Thymus (tissue), 11 donors: Measurements from ENCODE around the gene CPNE4. TPM values are rescaled to one million over a fixed set of nuclear protein-coding genes. Genes with fewer than 3 reads are reported as not detected.

Source experiments
- DNase-seq, 9 donors: peaks; one replicate each; pipeline ENCODE4 v3.0.0-alpha.2; 2013; ENCODE audit warnings: low spot score in 9 of 9, low read depth in 6 of 9, missing footprints in 1 of 9
- H3K27ac ChIP-seq, 2 donors: one replicate each; pipeline ENCODE4 v1.5.1; 2013; ENCODE audit warnings: control low read depth in 1 of 2, low read depth in 1 of 2, low read length in 1 of 2, mild to moderate bottlenecking in 1 of 2, moderate library complexity in 1 of 2
- H3K27me3 ChIP-seq, 2 donors: one replicate each; pipeline ENCODE4 v1.5.1; 2013; ENCODE audit warnings: low read length in 1 of 2; ENCODE audit not compliant: control insufficient read depth in 2 of 2, insufficient read depth in 1 of 2
- H3K36me3 ChIP-seq, 2 donors: one replicate each; pipeline ENCODE4 v1.5.1; 2013; ENCODE audit warnings: low read length in 1 of 2, mild to moderate bottlenecking in 1 of 2, moderate library complexity in 1 of 2; ENCODE audit not compliant: control insufficient read depth in 2 of 2, insufficient read depth in 2 of 2
- H3K4me1 ChIP-seq, 2 donors: one replicate each; pipeline ENCODE4 v1.5.1; 2013; ENCODE audit warnings: low read length in 2 of 2; ENCODE audit not compliant: control insufficient read depth in 2 of 2, insufficient read depth in 2 of 2
- H3K4me3 ChIP-seq, 2 donors: one replicate each; pipeline ENCODE4 v1.5.1; 2013; ENCODE audit warnings: low read length in 2 of 2, control low read depth in 1 of 2, mild to moderate bottlenecking in 1 of 2
- H3K9me3 ChIP-seq, 2 donors: one replicate each; pipeline ENCODE4 v1.5.1; 2013; ENCODE audit warnings: low read length in 1 of 2, mild to moderate bottlenecking in 1 of 2; ENCODE audit not compliant: control insufficient read depth in 2 of 2, insufficient read depth in 1 of 2
- WGBS: extraction: QIAGEN DNeasy Blood & Tissue Kit; methylation state at CpG from one replicate; pipeline ENCODE4 v1.1.7; 2013; 5-methylcytosine and 5-hydroxymethylcytosine counted together
- polyA plus RNA-seq: library from polyadenylated mRNA; stranded (reverse); fragments of 200-250 nt; gene quantifications from one replicate; pipeline ENCODE4 v1.2.3, GENCODE V29; 2013
- total RNA-seq: library from RNA; stranded (reverse); fragments of 120-200 nt; gene quantifications from one replicate; pipeline ENCODE4 v1.2.4, GENCODE V29; 2013
- donor health status: healthy.

The CPNE4 gene
- total and polyA plus RNA-seq, 2 donors, result 0.33 to 0.89 TPM

- H3K4me1 ChIP-seq, result peaks cover 5 to 13% of the 10 kb centered on the region in 2 donors
- 90% methylated on average over 5 of the region's 5 CpGs for WGBS
- no peaks in the 10 kb centered on the region for H3K9me3 ChIP-seq
- no peaks in the 10 kb centered on the region for H3K27me3 ChIP-seq
- H3K27ac ChIP-seq, result no peak overlapping the region
- no peak for DNase-seq
- no peaks in the 10 kb centered on the region for H3K36me3 ChIP-seq
- no peak overlapping the region for H3K4me3 ChIP-seq
These were observed 238.7 kb downstream of the CPNE4 start for GRCh38 chr3:131796111-131796510.

GRCh38 chr3:131795390-131796090 lies 239.3 kb downstream of the CPNE4 start:
- Histone ChIP-seq H3K4me3 (no peak overlapping the region), H3K4me1 (peaks cover 5 to 13% of the 10 kb centered on the region in 2 donors), H3K27me3 (no peaks in the 10 kb centered on the region), H3K36me3 (no peaks in the 10 kb centered on the region), H3K27ac (no peak overlapping the region), H3K9me3 (no peaks in the 10 kb centered on the region)
- 68% methylated on average over 3 of the region's 3 CpGs for WGBS
- DNase-seq, result no peak

GRCh38 chr3:131794766-131795388 lies 239.9 kb downstream of the CPNE4 start:
- DNase-seq, result peak in 6 of 9 donors; percentile 11 to 57 (median 28)

GRCh38 chr3:131793870-131794269 lies 240.9 kb downstream of the CPNE4 start:
- no peaks in the 10 kb centered on the region for H3K36me3 ChIP-seq
- no peak for DNase-seq

More at GRCh38 chr3:131794766-131795388, 239.9 kb downstream of the CPNE4 start:
- Histone ChIP-seq H3K4me1 (peaks cover 5 to 13% of the 10 kb centered on the region in 2 donors), H3K27ac (no peak overlapping the region), H3K4me3 (no peak overlapping the region), H3K36me3 (no peaks in the 10 kb centered on the region), H3K27me3 (no peaks in the 10 kb centered on the region), H3K9me3 (no peaks in the 10 kb centered on the region)
- WGBS, result 41% methylated on average over 5 of the region's 5 CpGs

GRCh38 chr3:131789188-131789587 lies 245.6 kb downstream of the CPNE4 start:
- Histone ChIP-seq H3K4me3 (no peak overlapping the region), H3K4me1 (no peaks in the 10 kb centered on the region), H3K27me3 (no peaks in the 10 kb centered on the region), H3K27ac (no peak overlapping the region), H3K36me3 (no peaks in the 10 kb centered on the region), H3K9me3 (no peaks in the 10 kb centered on the region)
- WGBS, result 83% methylated on average over 2 of the region's 2 CpGs
- DNase-seq, result no peak

More at GRCh38 chr3:131793870-131794269, 240.9 kb downstream of the CPNE4 start:
- no peaks in the 10 kb centered on the region for H3K27me3 ChIP-seq
- H3K9me3 ChIP-seq, result no peaks in the 10 kb centered on the region
- peaks cover 5 to 13% of the 10 kb centered on the region in 2 donors for H3K4me1 ChIP-seq
- no peak overlapping the region for H3K27ac ChIP-seq
- H3K4me3 ChIP-seq, result no peak overlapping the region

GRCh38 chr3:131786386-131786785 lies 248.4 kb downstream of the CPNE4 start:
- no peak overlapping the region for H3K27ac ChIP-seq
- H3K4me3 ChIP-seq, result no peak overlapping the region
- DNase-seq, result no peak
- no peaks in the 10 kb centered on the region for H3K9me3 ChIP-seq
- H3K27me3 ChIP-seq, result no peaks in the 10 kb centered on the region
- H3K36me3 ChIP-seq, result no peaks in the 10 kb centered on the region
- H3K4me1 ChIP-seq, result no peaks in the 10 kb centered on the region

GRCh38 chr3:131782751-131783150 lies 252.1 kb downstream of the CPNE4 start:
- H3K36me3 ChIP-seq, result no peaks in the 10 kb centered on the region
- H3K4me3 ChIP-seq, result no peak overlapping the region
- DNase-seq, result no peak
- H3K9me3 ChIP-seq, result no peaks in the 10 kb centered on the region
- no peaks in the 10 kb centered on the region for H3K4me1 ChIP-seq
- no peak overlapping the region for H3K27ac ChIP-seq
- no peaks in the 10 kb centered on the region for H3K27me3 ChIP-seq
- WGBS, result 79% methylated on average over 1 of the region's 1 CpG

GRCh38 chr3:131778526-131778925 lies 256.3 kb downstream of the CPNE4 start:
- H3K9me3 ChIP-seq, result no peaks in the 10 kb centered on the region
- no peaks in the 10 kb centered on the region for H3K4me1 ChIP-seq
- 93% methylated on average over 2 of the region's 2 CpGs for WGBS
- H3K36me3 ChIP-seq, result no peaks in the 10 kb centered on the region
- H3K27ac ChIP-seq, result no peak overlapping the region
- H3K27me3 ChIP-seq, result no peaks in the 10 kb centered on the region
- DNase-seq, result no peak
- H3K4me3 ChIP-seq, result no peak overlapping the region

- Histone ChIP-seq H3K36me3 (no peaks in the 10 kb centered on the region), H3K4me3 (no peak overlapping the region), H3K4me1 (no peaks in the 10 kb centered on the region), H3K27me3 (no peaks in the 10 kb centered on the region), H3K9me3 (no peaks in the 10 kb centered on the region), H3K27ac (no peak overlapping the region)
- DNase-seq, result no peak
These were observed 259.2 kb downstream of the CPNE4 start for GRCh38 chr3:131775650-131776049.
